Tibial artery (tissue), 4 donors: ENCODE measurements around the gene TBC1D24.

Experiments used
- DNase-seq, 2 donors: peaks; one replicate each; pipeline ENCODE4 v3.0.0-alpha.2; 2019
- H3K27ac ChIP-seq, 2 donors: fragments of 200-600 bp; sonication (generic) in 1 of 2; 1 replicate in 1 of 2; 2 replicates in 1 of 2; pipeline ENCODE4 v1.5.1; 2018 to 2019; ENCODE audit warnings: mild to moderate bottlenecking in 1 of 2
- H3K27me3 ChIP-seq, 2 donors: fragments of 200-600 bp; sonication (generic) in 1 of 2; one replicate each; pipeline versions ENCODE4 v1.5.1 to v1.6.0; 2016 to 2019
- H3K36me3 ChIP-seq, 3 donors: fragments of 200-600 bp; sonication (generic) in 2 of 3; one replicate each; pipeline ENCODE4 v1.5.1; 2016 to 2019; ENCODE audit warnings: mild to moderate bottlenecking in 2 of 3
- H3K4me1 ChIP-seq, 4 donors: fragments of 200-600 bp; sonication (generic) in 2 of 4; 1 replicate in 3 of 4; 2 replicates in 1 of 4; pipeline ENCODE4 v1.5.1; 2016 to 2019
- H3K4me3 ChIP-seq, 2 donors: fragments of 200-600 bp; sonication (generic) in 1 of 2; 1 replicate in 1 of 2; 2 replicates in 1 of 2; pipeline ENCODE4 v1.5.1; 2018 to 2019; ENCODE audit warnings: mild to moderate bottlenecking in 2 of 2
- H3K9me3 ChIP-seq, 3 donors: fragments of 200-600 bp; sonication (generic) in 1 of 3; one replicate each; pipeline ENCODE4 v1.5.1; 2016 to 2019
- CTCF ChIP-seq, 2 experiments: fragments of 200-600 bp in 1 of 2; fragments of 450-650 bp in 1 of 2; IDR thresholded peaks; one replicate each; pipeline ENCODE4 v1.5.1; 2017 to 2019; ENCODE audit warnings: antibody characterized with exemption in 2 of 2, mild to moderate bottlenecking in 1 of 2, moderate library complexity in 1 of 2
- intact Hi-C: fragments of 100-400 bp; cut with DNase I; formaldehyde crosslinking; loops from one replicate; pipeline ENCODE4 v1.15.0; 2023; ENCODE audit warnings: low total_unique reads

TBC1D24 gene

GRCh38 chr16:2514333-2515179, 39.6 kb downstream of the TBC1D24 start:
- H3K27me3 ChIP-seq, result no peaks in the 10 kb centered on the region
- intact Hi-C loops, result no loop called here
- H3K4me3 ChIP-seq, result peak overlapping the region; percentile 89 to 99
- peaks cover 0 to 5% (median 0%) of the 10 kb centered on the region in 3 donors for H3K36me3 ChIP-seq
- peak overlapping the region; percentile 99 for H3K27ac ChIP-seq
- no peaks in the 10 kb centered on the region for H3K9me3 ChIP-seq
- H3K4me1 ChIP-seq, result peaks cover 6 to 67% (median 64%) of the 10 kb centered on the region in 4 donors
- TF ChIP-seq CTCF (IDR thresholded peaks at IDR 0.05), result no peak
- no peak for DNase-seq

GRCh38 chr16:2515180-2515851, 40.4 kb downstream of the TBC1D24 start:
- DNase-seq, result no peak
- Histone ChIP-seq H3K27ac (peak overlapping the region; percentile 99), H3K27me3 (no peaks in the 10 kb centered on the region), H3K4me1 (peaks cover 7 to 71% (median 67%) of the 10 kb centered on the region in 4 donors), H3K4me3 (peak overlapping the region; percentile 89 to 99), H3K9me3 (no peaks in the 10 kb centered on the region), H3K36me3 (peaks cover 0 to 5% (median 0%) of the 10 kb centered on the region in 3 donors)
- intact Hi-C loops, result no loop called here
- TF ChIP-seq CTCF (IDR thresholded peaks at IDR 0.05), result no peak

GRCh38 chr16:2516391-2517240, 41.7 kb downstream of the TBC1D24 start:
- Histone ChIP-seq H3K27me3 (no peaks in the 10 kb centered on the region), H3K36me3 (peaks cover 0 to 5% (median 0%) of the 10 kb centered on the region in 3 donors), H3K27ac (peak overlapping the region in 1 of 2 donors; percentile 99), H3K9me3 (no peaks in the 10 kb centered on the region), H3K4me3 (peak overlapping the region; percentile 20 to 99), H3K4me1 (peaks cover 7 to 79% (median 70%) of the 10 kb centered on the region in 4 donors)
- intact Hi-C loops, result no loop called here
- TF ChIP-seq CTCF (IDR thresholded peaks at IDR 0.05), result no peak
- DNase-seq, result no peak

GRCh38 chr16:2517954-2518605, 43.2 kb downstream of the TBC1D24 start:
- H3K4me1 ChIP-seq, result peaks cover 7 to 68% (median 62%) of the 10 kb centered on the region in 4 donors
- no peak for TF ChIP-seq CTCF (IDR thresholded peaks at IDR 0.05)

More at GRCh38 chr16:2517954-2518605, 43.2 kb downstream of the TBC1D24 start:
- Histone ChIP-seq H3K27me3 (no peaks in the 10 kb centered on the region), H3K36me3 (peaks cover 0 to 12% (median 8%) of the 10 kb centered on the region in 3 donors), H3K4me3 (no peak overlapping the region), H3K9me3 (no peaks in the 10 kb centered on the region), H3K27ac (peak overlapping the region; percentile 83 to 99)
- intact Hi-C loops, result no loop called here
- no peak for DNase-seq
